BLaER1 (cell line): Measurements from ENCODE around the gene HMOX1.

Experiments used
- H3K27ac ChIP-seq: shearing (Covaris generic); formaldehyde crosslinking; 2 replicates; pipeline ENCODE4 v1.8.1; 2022
- H3K27me3 ChIP-seq: shearing (Covaris generic); formaldehyde crosslinking; 2 replicates; pipeline ENCODE4 v1.8.1; 2022
- H3K36me3 ChIP-seq: shearing (Covaris generic); formaldehyde crosslinking; 2 replicates; pipeline ENCODE4 v1.8.1; 2022
- H3K4me1 ChIP-seq: shearing (Covaris generic); formaldehyde crosslinking; 2 replicates; pipeline ENCODE4 v1.8.1; 2022
- H3K4me2 ChIP-seq: shearing (Covaris generic); formaldehyde crosslinking; 2 replicates; pipeline ENCODE4 v1.8.1; 2022
- H3K4me3 ChIP-seq: shearing (Covaris generic); formaldehyde crosslinking; 2 replicates; pipeline ENCODE4 v1.8.1; 2022
- H3K9ac ChIP-seq: shearing (Covaris generic); formaldehyde crosslinking; 2 replicates; pipeline ENCODE4 v1.8.1; 2022
- H3K9me3 ChIP-seq: shearing (Covaris generic); formaldehyde crosslinking; 2 replicates; pipeline ENCODE4 v1.8.1; 2022
- H4K20me1 ChIP-seq: shearing (Covaris generic); formaldehyde crosslinking; 2 replicates; pipeline ENCODE4 v1.8.1; 2022
- Cebpa-rat ChIP-seq: shearing (Covaris generic); IDR thresholded peaks from 2 replicates; pipeline ENCODE4 v1.8.1; 2022

The HMOX1 gene

GRCh38 chr22:35343664-35344550 lies 37.0 kb upstream of the HMOX1 start:
- 0 out of 2 replicates have a peak overlapping the region, but pooled peaks have one; percentile 3 for H3K4me2 ChIP-seq
- H3K4me1 ChIP-seq = peaks cover 35% of the 10 kb centered on the region
- H4K20me1 ChIP-seq = no peaks in the 10 kb centered on the region
- peaks cover 77% of the 10 kb centered on the region for H3K36me3 ChIP-seq
- H3K9ac ChIP-seq = no peak overlapping the region
- no peak overlapping the region for H3K27ac ChIP-seq
- peaks cover 9% of the 10 kb centered on the region; the same call in 1 of the 2 replicates for H3K9me3 ChIP-seq
- TF ChIP-seq Cebpa-rat = no peak
- H3K4me3 ChIP-seq = no peak overlapping the region
- no peaks in the 10 kb centered on the region for H3K27me3 ChIP-seq

- Histone ChIP-seq H3K27me3 (no peaks in the 10 kb centered on the region), H4K20me1 (no peaks in the 10 kb centered on the region), H3K27ac (peak overlapping the region; percentile 10; the same call in 1 of the 2 replicates), H3K4me3 (no peak overlapping the region), H3K36me3 (peaks cover 68% of the 10 kb centered on the region), H3K9me3 (peaks cover 9% of the 10 kb centered on the region; the same call in 1 of the 2 replicates), H3K4me2 (0 out of 2 replicates have a peak overlapping the region, but pooled peaks have one; percentile 3), H3K4me1 (peaks cover 47% of the 10 kb centered on the region), H3K9ac (no peak overlapping the region)
- TF ChIP-seq Cebpa-rat = no peak
These were observed 35.8 kb upstream of the HMOX1 start for GRCh38 chr22:35344956-35345690.

GRCh38 chr22:35345808-35346505 lies 34.9 kb upstream of the HMOX1 start:
- no peak for TF ChIP-seq Cebpa-rat
- peaks cover 59% of the 10 kb centered on the region for H3K36me3 ChIP-seq

GRCh38 chr22:35346596-35347220 lies 34.2 kb upstream of the HMOX1 start:
- no peak for TF ChIP-seq Cebpa-rat
- Histone ChIP-seq H3K4me1 (peaks cover 51% of the 10 kb centered on the region), H3K4me3 (no peak overlapping the region), H4K20me1 (no peaks in the 10 kb centered on the region), H3K9me3 (peaks cover 9% of the 10 kb centered on the region; the same call in 1 of the 2 replicates), H3K4me2 (no peak overlapping the region), H3K9ac (no peak overlapping the region), H3K27me3 (no peaks in the 10 kb centered on the region), H3K36me3 (peaks cover 52% of the 10 kb centered on the region), H3K27ac (0 out of 2 replicates have a peak overlapping the region, but pooled peaks have one; percentile 13)

More at GRCh38 chr22:35345808-35346505, 34.9 kb upstream of the HMOX1 start:
- Histone ChIP-seq H3K4me2 (no peak overlapping the region), H4K20me1 (no peaks in the 10 kb centered on the region), H3K4me1 (peaks cover 51% of the 10 kb centered on the region), H3K27me3 (no peaks in the 10 kb centered on the region), H3K9me3 (peaks cover 9% of the 10 kb centered on the region; the same call in 1 of the 2 replicates), H3K27ac (0 out of 2 replicates have a peak overlapping the region, but pooled peaks have one; percentile 13), H3K9ac (no peak overlapping the region), H3K4me3 (no peak overlapping the region)

GRCh38 chr22:35347462-35347861 lies 33.4 kb upstream of the HMOX1 start:
- Histone ChIP-seq H3K4me2 (no peak overlapping the region), H3K4me3 (no peak overlapping the region), H3K27ac (no peak overlapping the region), H3K9me3 (peaks cover 9% of the 10 kb centered on the region; the same call in 1 of the 2 replicates), H3K36me3 (peaks cover 45% of the 10 kb centered on the region), H4K20me1 (no peaks in the 10 kb centered on the region), H3K9ac (no peak overlapping the region), H3K27me3 (no peaks in the 10 kb centered on the region), H3K4me1 (peaks cover 56% of the 10 kb centered on the region)
- TF ChIP-seq Cebpa-rat = no peak

GRCh38 chr22:35348026-35348590 lies 32.8 kb upstream of the HMOX1 start:
- peaks cover 39% of the 10 kb centered on the region for H3K36me3 ChIP-seq

GRCh38 chr22:35348703-35349102 lies 32.2 kb upstream of the HMOX1 start:
- H3K4me1 ChIP-seq = peaks cover 68% of the 10 kb centered on the region

More at GRCh38 chr22:35348026-35348590, 32.8 kb upstream of the HMOX1 start:
- H3K27me3 ChIP-seq = no peaks in the 10 kb centered on the region
- peaks cover 3% of the 10 kb centered on the region; the same call in 1 of the 2 replicates for H3K9me3 ChIP-seq
- no peak overlapping the region for H3K4me3 ChIP-seq
- H4K20me1 ChIP-seq = no peaks in the 10 kb centered on the region
- H3K4me2 ChIP-seq = 0 out of 2 replicates have a peak overlapping the region, but pooled peaks have one; percentile 98
- no peak overlapping the region for H3K9ac ChIP-seq
- H3K27ac ChIP-seq = 0 out of 2 replicates have a peak overlapping the region, but pooled peaks have one; percentile 75
- no peak for TF ChIP-seq Cebpa-rat
- H3K4me1 ChIP-seq = peaks cover 62% of the 10 kb centered on the region

GRCh38 chr22:35349368-35349703 lies 31.6 kb upstream of the HMOX1 start:
- Histone ChIP-seq H3K27ac (peak overlapping the region; percentile 75; the same call in 1 of the 2 replicates), H3K9me3 (no peaks in the 10 kb centered on the region), H3K27me3 (no peaks in the 10 kb centered on the region), H3K4me2 (peak overlapping the region; percentile 98), H3K4me1 (peaks cover 71% of the 10 kb centered on the region), H4K20me1 (no peaks in the 10 kb centered on the region), H3K4me3 (no peak overlapping the region), H3K9ac (peak overlapping the region; percentile 34; the same call in 1 of the 2 replicates), H3K36me3 (peaks cover 26% of the 10 kb centered on the region)
- TF ChIP-seq Cebpa-rat = no peak

More at GRCh38 chr22:35348703-35349102, 32.2 kb upstream of the HMOX1 start:
- Histone ChIP-seq H3K9me3 (no peaks in the 10 kb centered on the region), H3K36me3 (peaks cover 33% of the 10 kb centered on the region), H3K27ac (peak overlapping the region; percentile 75; the same call in 1 of the 2 replicates), H4K20me1 (no peaks in the 10 kb centered on the region), H3K4me3 (no peak overlapping the region), H3K27me3 (no peaks in the 10 kb centered on the region), H3K4me2 (peak overlapping the region; percentile 98), H3K9ac (peak overlapping the region; percentile 34; the same call in 1 of the 2 replicates)
- no peak for TF ChIP-seq Cebpa-rat
